RWPE1 (cell line): ENCODE results near the gene FBF1.
A peak's percentile ranks its signal among the peaks of the same experiment; 100 is the strongest.

Experiments used
- CTCF ChIA-PET: fragments of 350-600 bp; sonication (Branson Sonifier 250); formaldehyde crosslinking; extraction: SDS; loops from one replicate; lab custom pipeline; 2021; lab: Yijun Ruan, JAX
- POLR2A ChIA-PET: fragments of 400-600 bp; formaldehyde crosslinking; extraction: SDS; loops from one replicate; lab custom pipeline; 2020; ENCODE audit warnings: antibody characterized with exemption; ENCODE audit not compliant: low non-redundant PET; lab: Yijun Ruan, JAX
- DNase-seq: peaks from one replicate; pipeline ENCODE4 v3.0.0; 2012; ENCODE audit warnings: low spot score
- H3K27ac ChIP-seq: fragments of 450-650 bp; 2 replicates; pipeline ENCODE4 v1.5.1; 2017
- CTCF ChIP-seq: fragments of 450-650 bp; conservative IDR thresholded peaks from 2 replicates; pipeline ENCODE4 v1.5.1; 2017; ENCODE audit warnings: low read depth, mild to moderate bottlenecking

FBF1 gene

GRCh38 chr17:75913537-75914210, 27.2 kb downstream of the FBF1 start:
- ChIA-PET CTCF (no interaction called here), POLR2A (no interaction called here)
- no peak for TF ChIP-seq CTCF
- DNase-seq: no peak
- peak overlapping the region; percentile 6 for H3K27ac ChIP-seq

GRCh38 chr17:75910699-75911098, 30.1 kb downstream of the FBF1 start:
- H3K27ac ChIP-seq: peak overlapping the region; percentile 95
- ChIA-PET POLR2A (interaction anchor here (0.7 kb wide), 1 partner anchor 188 kb away, joined by 3 read pairs; no protein-coding TSS in a partner anchor), CTCF (interaction anchor here (0.6 to 2.2 kb wide), 3 partner anchors 17 to 136 kb away, joined by 3 to 7 read pairs (median 3); no protein-coding TSS in a partner anchor)
- no peak for DNase-seq
- TF ChIP-seq CTCF: no peak

GRCh38 chr17:75909812-75910274, 31.0 kb downstream of the FBF1 start:
- POLR2A ChIA-PET: interaction anchor here (0.7 kb wide), 1 partner anchor 187 kb away, joined by 3 read pairs; no protein-coding TSS in a partner anchor
- peak overlapping the region; percentile 95 for H3K27ac ChIP-seq
- CTCF ChIA-PET: interaction anchor here (0.5 to 2.2 kb wide), 5 partner anchors 18 to 190 kb away, joined by 3 to 7 read pairs (median 3); no protein-coding TSS in a partner anchor
- no peak for TF ChIP-seq CTCF
- peak; percentile 22 for DNase-seq

GRCh38 chr17:75909051-75909811, 31.6 kb downstream of the FBF1 start:
- no peak for TF ChIP-seq CTCF
- ChIA-PET CTCF (interaction anchor here (0.7 to 2.2 kb wide), 4 partner anchors 18 to 135 kb away, joined by 3 to 7 read pairs (median 3); no protein-coding TSS in a partner anchor), POLR2A (no interaction called here)
- DNase-seq: no peak
- H3K27ac ChIP-seq: peak overlapping the region; percentile 95

GRCh38 chr17:75908201-75908600, 32.6 kb downstream of the FBF1 start:
- DNase-seq: no peak
- POLR2A ChIA-PET: no interaction called here
- TF ChIP-seq CTCF: no peak
- H3K27ac ChIP-seq: peak overlapping the region; percentile 95
- CTCF ChIA-PET: interaction anchor here (0.6 to 0.8 kb wide), 5 partner anchors 12 to 112 kb away, joined by 3 to 5 read pairs (median 3); partner anchors contain the start of gene TRIM65
